Activated gamma-delta T cell treated with anti-CD3 and anti-CD28 coated beads, Interleukin-2, amount 50 U/mL, for 16 hours (primary cell): ENCODE results near the gene TMEM212.

Experiments
- DNase-seq: peaks from one replicate; pipeline ENCODE4 v3.0.0-alpha.2; 2020; ENCODE audit warnings: low read depth

Gene TMEM212

DNA sequence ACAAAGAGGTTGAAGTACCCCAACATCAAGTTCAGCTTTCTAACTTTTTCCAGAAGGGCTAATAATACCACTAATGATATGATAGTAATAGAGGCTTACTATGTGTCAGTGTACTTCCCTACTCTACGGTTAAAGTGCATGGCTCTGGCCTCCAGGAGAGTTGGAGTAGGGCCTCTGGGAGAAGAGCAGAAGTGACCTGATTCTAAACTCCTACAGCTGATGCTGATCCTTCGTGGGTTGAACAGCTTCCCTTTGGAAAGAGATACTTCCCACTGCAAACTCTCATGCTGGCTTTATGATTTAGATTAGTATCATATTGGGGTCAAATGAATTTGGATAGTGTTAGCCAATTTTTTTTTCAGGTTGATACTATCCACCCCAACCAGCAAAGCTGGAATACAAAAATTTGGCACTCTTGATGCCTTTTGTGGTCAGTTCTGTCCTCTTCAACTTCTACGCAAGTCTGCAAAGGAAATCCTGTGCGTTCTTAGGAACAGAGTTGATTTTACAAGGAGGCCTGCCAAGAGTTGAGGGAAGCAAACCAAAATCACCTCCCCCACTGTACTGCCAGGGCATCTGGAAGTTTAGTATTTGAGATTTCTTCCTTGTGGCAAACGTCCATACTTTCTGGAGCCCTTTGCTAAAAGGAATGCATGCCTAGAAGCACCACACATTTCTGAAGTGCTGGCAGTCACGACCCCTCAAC, 17.8 kb downstream of the TMEM212 start:
- DNase-seq, result no peak

GRCh38 chr3:171862392-171862791, 19.2 kb downstream of the TMEM212 start:
- DNase-seq, result no peak

GRCh38 chr3:171862993-171863521, 19.9 kb downstream of the TMEM212 start:
- DNase-seq, result no peak

DNA sequence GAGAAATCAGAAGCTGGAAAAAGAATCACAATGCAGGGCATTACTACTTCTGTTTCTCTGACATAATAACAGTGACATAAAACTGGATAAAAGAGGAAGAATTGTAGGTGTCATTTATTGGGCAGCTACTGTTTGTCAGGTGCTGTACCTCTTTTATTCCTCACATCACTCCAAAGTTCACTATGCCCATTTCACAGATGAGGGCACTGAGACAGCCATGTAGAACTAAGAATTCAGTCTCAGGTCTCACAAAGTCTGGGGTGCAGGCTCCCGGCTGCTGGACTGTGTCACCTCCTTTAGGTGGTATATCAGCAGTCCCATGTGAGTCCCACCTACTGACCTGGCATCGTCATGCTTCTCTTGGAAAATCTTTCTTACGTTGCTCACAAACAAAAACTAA, 20.8 kb downstream of the TMEM212 start:
- DNase-seq, result no peak

- DNase-seq, result no peak
Observed at GRCh38 chr3:171865191-171865865, 22.2 kb downstream of the TMEM212 start.

DNA sequence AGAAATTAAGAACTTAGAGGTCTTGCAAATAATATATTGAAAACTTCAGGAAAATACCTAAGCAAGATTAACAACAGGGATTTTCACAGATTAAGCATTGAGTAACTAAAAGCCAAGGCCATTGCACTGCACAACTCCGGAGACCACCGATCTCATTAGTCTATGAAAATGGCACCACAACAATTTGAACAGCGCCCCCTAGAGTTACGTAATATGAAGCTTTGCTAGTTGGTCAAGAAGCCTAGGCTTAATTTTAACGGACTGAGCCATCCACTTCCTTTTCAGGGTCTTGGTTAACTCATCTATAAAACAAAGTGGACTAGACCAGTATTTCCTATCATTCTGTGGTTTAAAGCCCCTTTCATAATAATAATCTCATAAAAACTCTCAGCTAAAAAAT, 24.8 kb downstream of the TMEM212 start:
- no peak for DNase-seq

GRCh38 chr3:171871392-171872274, 28.5 kb downstream of the TMEM212 start:
- no peak for DNase-seq

DNA sequence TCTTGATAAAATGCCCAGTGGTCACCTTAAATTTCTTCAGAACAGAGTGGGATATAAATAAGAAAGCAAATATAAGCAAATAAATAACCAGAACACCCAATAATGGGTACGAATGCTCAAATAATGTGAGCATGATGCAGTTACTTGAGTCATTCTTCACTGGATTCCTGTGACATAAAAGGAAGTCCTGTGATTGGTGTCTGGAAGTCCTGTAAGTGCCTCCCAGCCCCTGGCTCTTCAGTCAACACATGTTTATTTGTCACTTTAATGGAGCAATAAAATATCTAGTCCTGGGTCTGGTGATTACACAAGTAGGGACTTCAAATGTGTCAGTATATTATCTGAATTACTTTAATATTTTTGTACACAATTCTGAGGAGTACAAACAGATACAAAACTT, 30.4 kb downstream of the TMEM212 start:
- no peak for DNase-seq

DNA sequence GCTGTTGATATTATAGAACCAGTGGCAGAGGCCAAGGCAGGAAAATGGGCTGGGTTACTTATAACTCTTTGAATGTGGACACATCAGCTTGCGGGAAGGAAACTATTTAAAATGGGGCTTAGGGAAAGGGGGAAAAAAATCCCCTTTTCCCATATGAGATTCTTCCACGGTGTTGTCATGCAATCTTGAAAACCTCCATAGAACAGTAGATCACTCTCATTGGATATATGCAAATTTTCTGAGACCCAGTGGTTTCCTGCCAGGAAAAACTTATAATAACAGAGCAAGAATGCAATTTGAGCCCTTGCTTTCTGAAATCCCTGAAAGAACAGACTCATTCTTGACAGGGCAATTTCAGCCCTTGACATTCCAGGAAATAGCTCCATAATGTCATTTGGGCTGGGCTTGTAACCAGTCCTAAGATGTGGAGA, 31.1 kb downstream of the TMEM212 start:
- DNase-seq, result no peak

DNA sequence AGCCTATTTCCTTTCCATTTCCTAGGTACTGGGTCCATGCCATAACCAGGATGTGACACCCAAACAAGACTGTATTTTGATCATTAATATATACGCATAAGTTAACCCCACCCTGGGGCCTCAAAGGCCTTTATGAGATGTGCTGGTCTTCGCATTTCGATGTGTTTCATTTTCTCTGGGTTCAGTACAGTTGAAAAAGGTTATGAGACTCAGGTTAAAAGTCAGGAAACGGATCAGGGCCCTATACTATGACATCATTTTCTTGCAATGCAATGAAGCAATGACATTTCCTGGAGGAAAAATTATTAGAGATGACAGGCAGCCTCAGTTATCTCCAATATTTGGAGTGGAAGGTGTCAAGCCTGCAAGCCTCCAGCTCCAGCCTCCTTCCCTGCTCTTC, 31.7 kb downstream of the TMEM212 start:
- no peak for DNase-seq

GRCh38 chr3:171875923-171876412, 32.8 kb downstream of the TMEM212 start:
- DNase-seq, result no peak

DNA sequence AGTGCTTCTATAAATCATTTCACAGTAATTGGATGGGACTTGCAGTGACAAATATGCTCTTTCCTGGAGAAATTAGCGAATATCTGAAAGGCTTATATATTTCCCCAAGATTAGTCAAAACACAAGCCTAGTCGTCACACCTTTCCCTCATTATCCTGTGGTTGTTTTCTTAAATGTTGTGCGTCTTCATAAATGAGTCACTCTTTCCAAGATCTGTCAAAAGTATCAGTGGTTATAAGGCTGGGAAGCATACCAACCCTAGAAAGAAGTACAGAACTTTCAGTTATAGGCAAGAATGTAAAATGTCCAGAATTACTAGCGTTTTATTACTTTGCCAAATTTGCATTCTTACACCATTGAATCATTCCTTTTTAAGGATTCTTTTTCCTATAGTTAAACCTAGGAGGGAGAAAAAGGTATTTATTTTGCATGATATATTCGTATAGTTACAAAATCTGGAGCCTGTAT, 33.6 kb downstream of the TMEM212 start:
- DNase-seq, result no peak

DNA sequence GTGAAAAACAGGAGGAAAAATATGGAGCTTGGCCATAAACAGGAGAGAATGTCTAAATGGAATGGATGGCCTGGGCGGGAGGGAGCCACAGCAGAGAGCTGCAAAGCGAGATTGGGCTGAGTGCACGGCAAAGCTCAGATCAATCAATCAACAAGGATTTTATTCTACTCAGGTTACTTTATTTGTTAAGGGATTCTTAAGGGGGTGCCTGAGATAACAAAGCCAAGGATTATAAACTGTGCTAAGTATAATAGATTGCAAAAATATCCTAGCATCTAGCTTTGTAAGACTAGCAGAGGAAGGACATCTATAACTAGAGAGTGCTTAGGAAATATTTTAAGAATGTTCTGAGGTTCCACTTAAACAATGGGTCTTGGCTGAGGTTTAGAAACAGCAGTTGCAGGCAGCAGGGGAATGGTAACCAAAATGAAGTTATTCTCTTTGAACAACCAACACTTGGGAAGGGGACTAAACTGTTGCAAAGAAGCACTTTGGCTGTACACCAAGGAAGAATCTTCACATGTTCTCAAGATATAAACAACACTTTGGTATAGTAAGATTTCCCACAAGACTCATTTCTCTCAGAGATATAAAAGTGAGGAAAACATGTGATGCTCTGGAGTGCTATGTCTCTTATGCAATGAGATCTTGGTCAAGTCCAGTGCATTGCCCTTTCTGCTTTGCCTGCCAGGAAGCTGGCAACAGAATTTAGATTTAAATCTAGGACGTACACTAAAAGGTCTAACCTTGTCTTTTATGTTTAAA, 35.5 kb downstream of the TMEM212 start:
- DNase-seq, result no peak

DNA sequence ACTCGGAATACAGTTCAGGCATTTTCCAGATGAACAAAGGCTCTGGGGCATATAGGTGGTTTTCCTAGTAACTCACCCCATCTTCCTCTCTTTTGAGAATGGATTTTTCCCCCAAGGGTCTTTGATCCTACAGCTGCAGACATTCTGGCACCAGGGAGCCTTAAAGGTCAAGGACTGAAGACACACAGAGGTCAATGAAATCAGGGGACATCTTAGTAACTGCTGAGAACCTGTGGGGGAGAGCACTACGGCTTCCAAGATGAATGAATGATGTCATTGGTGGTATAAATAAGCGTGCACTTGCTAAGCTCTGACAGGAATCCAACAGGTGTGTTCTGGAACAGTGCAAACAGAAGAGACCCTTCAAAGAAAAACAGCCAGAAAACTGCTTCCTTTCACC, 36.3 kb downstream of the TMEM212 start:
- DNase-seq, result no peak

- DNase-seq, result no peak
Observed at GRCh38 chr3:171880101-171880870, 37.1 kb downstream of the TMEM212 start.

- no peak for DNase-seq
Observed at GRCh38 chr3:171881251-171881650, 38.1 kb downstream of the TMEM212 start.

DNA sequence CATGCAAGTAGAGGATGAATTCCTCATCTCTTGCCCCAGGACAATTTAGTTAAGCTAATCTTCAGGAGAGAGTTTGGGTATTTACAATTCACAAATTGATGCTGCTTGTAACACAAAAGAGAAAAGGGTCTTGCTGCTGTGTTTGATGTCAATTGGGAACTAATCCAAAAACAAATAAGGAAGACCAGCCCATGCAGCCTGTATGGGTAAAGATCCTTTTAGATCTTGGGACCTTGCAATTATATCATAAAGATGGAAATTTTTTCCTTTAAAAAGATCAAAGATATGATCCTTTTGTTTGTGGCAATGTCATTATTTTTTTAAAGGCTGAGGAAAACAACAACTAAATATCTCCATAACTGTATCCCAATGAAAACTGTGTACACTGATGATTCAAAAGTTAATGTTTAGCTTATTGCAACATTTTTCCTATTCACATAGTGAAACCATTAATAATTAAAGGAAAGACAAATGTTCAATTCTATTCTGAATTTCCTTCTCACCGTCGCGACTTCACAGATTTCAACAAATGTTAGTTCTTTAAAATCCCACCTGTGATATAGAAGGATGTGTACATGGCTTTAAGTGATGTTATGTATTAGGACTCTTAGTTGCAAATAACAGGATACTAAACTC, 40.2 kb downstream of the TMEM212 start:
- DNase-seq, result no peak

DNA sequence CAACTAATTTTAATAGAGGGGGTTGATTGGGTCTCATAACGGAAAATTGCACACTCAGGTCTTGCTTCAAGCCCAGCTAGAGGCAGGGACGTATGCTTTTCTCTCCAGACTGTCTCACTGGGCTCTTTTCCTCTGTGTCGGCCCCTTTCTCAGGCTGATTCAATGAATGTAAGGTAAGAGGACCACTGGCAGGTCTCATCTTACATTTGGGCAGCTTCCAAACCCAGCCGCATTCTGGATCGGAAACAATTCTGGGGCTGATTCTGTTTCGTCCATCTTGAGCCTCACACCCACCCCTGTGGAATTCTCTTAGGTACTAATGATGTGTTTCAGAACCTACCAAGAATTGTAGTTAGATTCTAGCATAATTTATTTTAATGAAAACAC, 40.7 kb downstream of the TMEM212 start:
- no peak for DNase-seq

GRCh38 chr3:171888466-171888865, 45.3 kb downstream of the TMEM212 start:
- no peak for DNase-seq

GRCh38 chr3:171890398-171890797, 47.2 kb downstream of the TMEM212 start:
- no peak for DNase-seq
